ENCODE results near the gene NDUFB2.

The NDUFB2 gene

DNA sequence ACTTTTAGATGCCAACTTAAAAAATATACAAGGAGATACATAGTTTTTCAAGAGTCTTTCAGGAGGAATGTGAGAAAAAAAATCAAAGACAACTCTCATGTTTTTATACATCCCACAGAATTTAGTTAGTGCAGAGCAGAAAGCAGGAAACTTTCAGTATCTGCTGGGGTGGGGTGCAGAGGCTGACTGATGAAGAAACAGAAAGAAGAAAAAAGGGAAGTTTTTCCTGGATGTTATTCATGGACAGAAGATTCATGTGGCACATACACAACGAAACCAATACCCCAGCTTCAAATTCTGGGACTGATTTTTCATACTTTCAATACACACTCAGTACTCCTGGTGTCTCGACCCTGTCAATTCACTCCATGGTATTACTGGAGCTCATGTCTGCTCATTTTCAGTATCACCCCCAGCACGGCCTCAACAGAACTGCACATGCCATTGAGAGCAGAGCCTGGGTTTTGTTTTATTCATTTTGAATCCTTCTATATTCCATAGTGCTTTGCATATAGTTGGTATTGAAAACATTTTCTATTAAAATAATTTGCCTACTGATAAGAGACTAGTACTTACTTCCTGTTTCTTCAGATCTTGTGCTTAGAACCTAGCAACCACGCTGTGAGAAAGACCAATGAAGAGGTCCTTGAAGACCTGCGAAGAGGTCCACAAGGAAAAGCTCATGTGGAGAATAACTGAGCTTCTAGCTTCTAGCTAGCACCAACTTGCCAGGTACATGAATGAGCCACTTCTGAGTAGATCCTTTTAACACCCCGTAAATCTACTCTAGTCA lies 49.0 kb downstream of the NDUFB2 start:
- no peak for DNase-seq

DNA sequence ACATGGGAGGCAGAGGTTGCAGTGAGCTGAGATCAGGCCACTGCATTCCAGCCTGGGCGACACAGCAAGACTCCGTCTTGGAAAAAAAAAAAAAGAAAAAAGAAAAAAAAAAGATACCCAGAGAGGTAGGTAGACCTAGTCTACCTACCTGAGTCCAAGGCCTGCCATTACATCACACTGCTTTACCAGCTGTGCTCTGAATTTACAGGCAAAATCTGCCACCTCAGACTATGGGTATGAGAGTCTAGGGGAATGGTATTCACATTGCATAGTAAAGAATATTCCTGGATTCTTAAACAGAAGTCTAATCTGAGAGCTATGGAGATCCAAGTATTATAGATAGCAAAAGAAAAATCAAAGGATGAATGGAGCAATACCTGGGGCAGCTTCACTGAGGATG lies 50.2 kb downstream of the NDUFB2 start:
- no peak for DNase-seq

GRCh38 chr7:140752533-140752932 lies 56.0 kb downstream of the NDUFB2 start:
- DNase-seq, result no peak

- DNase-seq, result no peak
Measured at GRCh38 chr7:140754506-140754905, 58.0 kb downstream of the NDUFB2 start.

All from hippocampal formation (tissue), 2 donors.